HG03558 (cell line): ENCODE data around the gene GPSM1.
"Not testable (repeated sequence)": the region's sequence is repeated elsewhere in the genome, so short reads cannot be mapped to it uniquely, and the experiment has no call there.

Source experiments
- ATAC-seq: cut with Tn5 transposase; IDR thresholded peaks from one replicate; pipeline ENCODE4 v1.9.1; 2021; ENCODE audit warnings: moderate number of reproducible peaks; ENCODE audit not compliant: unreplicated experiment; ENCODE audit errors: extremely low read depth

Gene GPSM1

GRCh38 chr9:136404801-136405136 lies 77.4 kb downstream of the GPSM1 start:
- no peak for ATAC-seq

DNA sequence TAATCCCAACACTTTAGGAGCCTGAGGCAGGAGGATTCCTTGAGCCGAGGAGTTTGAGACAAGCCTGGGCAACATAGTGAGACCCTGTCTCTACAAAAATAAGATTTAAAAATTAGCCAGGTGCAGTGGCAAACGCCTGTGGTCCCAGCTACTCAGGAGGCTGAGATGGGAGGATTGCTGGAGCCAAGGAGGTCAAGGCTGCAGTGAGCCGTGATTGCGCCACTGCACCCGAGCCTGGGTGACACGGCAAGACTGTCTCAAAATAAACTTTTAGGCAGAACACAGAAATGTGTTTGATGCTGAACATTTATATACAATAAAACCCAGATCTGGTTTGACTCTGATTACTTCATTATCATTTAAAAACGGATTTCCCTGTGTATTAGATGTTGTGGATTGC lies 78.1 kb downstream of the GPSM1 start:
- ATAC-seq, result no peak

GRCh38 chr9:136405904-136406303 lies 78.6 kb downstream of the GPSM1 start:
- not testable (repeated sequence) for ATAC-seq

GRCh38 chr9:136407061-136407460 lies 79.7 kb downstream of the GPSM1 start:
- ATAC-seq, result not testable (repeated sequence)

DNA sequence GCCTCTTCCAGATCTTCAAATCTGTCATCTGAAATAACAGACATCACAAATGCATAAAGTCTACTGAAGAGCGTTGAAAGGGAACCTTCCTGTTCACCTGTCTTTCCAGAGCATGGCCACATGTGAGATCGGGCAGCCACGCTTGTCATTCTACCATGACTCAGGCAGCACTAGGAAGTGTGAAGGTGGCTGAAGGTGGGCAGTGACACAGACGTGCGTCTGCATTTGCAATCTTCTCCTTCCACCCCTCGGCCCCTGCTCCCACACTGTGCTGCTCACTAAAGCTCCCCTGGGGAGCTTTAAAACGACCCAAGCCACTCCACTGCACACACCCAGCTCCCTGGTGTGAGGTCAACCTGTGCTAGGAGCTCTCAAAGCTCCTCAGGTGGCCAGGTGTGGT lies 80.6 kb downstream of the GPSM1 start:
- no peak for ATAC-seq
